ENCODE results near the gene TMEM212.

The TMEM212 gene

DNA sequence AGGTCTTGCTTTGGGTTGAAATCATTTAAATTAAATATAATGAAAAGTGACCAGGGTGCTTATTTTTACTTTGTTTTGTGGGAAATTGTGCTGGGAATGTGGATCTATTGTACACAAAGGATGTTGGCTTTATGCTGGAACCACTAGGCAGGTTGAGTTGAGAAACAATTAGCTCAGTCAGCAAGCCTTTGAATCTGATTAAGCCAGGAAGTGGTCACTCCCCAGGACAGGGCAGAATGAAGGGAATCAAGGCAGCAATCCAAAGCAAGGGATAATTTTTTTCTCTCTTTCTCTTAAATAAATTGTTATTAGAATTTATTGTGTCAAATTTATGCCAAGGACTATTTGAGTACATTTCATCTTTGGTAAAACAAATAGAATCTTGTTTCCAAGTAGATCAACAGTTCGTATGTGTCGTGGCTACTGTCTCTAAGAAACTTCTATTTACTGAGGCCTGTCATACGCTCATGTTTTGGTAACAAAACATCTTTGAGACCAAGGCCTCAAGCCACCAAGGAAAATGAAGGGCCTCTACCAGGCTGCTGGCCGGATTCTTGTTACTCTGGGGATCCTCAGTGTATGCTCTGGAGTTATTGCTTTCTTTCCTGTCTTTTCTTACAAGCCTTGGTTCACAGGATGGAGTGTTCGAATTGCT, at the start of gene TMEM212:
Gene TMEM212 (plus strand): TSS at position 486 of the 655 bp plus-strand sequence. CDS start 35 bp downstream, at position 521.
- DNase-seq (ENCODE audit: low spot score): no peak

- DNase-seq (ENCODE audit: low spot score): no peak
Measured at GRCh38 chr3:171796625-171797264, 46.4 kb upstream of the TMEM212 start.

DNA sequence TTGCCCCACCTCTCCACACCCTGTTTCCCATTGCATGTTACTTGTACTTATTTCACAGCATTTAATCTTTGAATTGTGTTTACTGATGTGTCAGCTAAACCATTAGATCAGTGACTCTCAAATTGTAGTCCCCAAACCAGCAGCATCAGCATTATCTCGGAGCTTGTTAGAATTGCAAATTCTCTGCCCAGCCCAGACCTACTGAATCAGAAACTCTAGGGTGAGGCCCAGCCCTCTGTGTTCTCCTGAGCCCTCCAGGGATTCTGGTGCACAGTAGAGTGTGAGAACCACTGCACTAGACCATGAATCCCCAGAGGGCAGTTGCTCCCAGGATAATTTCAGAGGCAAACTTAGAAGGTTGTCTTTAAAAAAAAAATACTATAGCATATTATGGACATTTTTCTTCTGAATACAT, 45.9 kb upstream of the TMEM212 start:
- no peak for DNase-seq (ENCODE audit: low spot score)

- no peak for DNase-seq (ENCODE audit: low spot score)
Measured at GRCh38 chr3:171797873-171798272, 45.3 kb upstream of the TMEM212 start.

DNA sequence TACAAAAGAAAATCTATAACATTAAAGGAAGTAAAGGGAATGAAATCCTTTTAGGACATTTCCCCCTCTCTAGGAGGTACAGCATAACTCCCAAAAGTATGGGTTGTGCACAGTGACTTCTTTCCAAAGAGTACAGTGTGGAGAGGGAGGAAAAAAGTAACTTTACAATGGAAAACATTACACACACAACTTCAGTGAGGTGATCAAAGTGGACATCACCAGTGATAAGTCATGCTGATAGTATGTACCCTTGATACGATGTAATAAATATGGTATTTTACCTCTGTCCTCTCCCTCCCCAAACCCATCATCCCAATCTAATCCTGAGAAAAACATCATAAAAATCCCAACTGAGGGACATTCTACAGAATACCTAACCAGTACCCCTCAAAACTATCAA, 43.6 kb upstream of the TMEM212 start:
- DNase-seq (ENCODE audit: low spot score): no peak

- DNase-seq (ENCODE audit: low spot score): peak; percentile 67
Measured at GRCh38 chr3:171801738-171802589, 41.2 kb upstream of the TMEM212 start.

DNA sequence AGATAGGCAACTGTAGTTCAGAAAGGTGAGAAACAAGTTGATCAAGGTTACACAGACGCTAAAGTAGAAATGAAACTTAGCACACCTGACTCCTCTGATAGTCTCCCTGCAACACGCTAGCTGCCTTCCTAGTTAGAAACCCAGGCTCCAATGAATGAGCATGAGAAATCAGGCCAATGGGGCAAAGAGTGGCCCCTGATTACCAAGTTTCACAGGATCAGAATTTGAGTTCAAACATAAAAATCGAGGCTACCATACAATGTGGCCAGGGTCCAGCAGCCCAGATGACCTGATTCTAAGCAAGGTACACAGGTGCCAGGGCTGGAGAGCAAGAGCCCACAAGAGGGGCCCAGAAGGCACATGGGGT, 40.6 kb upstream of the TMEM212 start:
- DNase-seq (ENCODE audit: low spot score): no peak

DNA sequence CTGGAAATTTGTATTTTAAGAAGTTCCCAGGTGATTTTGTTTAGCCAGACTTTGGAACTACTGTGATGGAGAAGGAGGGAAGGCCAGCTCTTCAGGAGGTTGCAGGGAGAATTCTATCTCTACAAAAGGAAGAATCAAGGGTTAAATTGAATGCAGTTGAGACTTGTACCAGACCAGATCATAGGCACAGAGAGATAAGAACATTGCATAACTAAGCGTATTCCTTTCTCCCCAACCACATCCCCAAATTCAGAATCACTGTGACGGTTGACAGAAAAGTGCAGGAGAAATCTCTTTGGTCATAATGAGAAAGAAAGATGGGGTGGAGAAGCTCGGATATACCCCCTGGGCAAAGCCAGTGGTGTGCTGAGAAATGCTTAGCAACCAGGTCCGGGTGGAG, 40.1 kb upstream of the TMEM212 start:
- DNase-seq (ENCODE audit: low spot score): no peak

DNA sequence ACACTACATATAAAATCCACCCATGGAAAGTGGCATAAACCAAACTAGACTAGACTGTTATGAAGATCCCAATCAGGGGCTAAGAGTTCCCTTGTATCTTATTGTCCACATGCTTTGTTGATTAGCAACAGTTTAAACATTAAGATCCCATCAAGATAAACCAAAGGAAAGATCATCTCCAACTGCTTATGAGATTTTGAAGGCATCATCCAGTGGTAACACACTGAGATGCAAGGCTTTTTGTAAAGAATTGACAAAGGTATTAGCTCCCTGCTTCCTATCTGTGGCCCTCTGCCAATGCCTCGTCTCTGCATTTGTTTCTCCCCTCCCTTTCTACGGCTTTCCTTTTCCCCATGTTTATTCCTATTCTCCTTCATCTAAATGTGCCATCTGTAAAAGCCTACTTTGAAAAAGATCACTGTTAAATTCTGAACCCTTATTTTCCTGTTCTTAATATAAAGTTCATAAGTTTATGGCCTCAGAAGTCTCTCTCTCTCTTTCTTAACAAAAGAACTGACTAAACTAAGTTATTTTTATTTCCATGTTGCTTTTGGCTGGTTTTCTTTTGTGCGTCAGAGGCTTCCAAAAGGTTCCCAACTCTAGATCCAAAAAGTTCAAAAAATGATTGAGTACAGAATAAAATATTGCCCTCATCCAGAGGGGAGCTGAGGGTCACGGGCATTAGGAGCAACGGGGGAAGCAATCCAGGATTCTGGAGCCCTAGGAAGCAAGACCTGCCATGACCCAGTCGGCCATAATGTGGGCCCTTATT, 38.3 kb upstream of the TMEM212 start:
- no peak for DNase-seq (ENCODE audit: low spot score)

GRCh38 chr3:171805687-171806086, 37.5 kb upstream of the TMEM212 start:
- no peak for DNase-seq (ENCODE audit: low spot score)

DNA sequence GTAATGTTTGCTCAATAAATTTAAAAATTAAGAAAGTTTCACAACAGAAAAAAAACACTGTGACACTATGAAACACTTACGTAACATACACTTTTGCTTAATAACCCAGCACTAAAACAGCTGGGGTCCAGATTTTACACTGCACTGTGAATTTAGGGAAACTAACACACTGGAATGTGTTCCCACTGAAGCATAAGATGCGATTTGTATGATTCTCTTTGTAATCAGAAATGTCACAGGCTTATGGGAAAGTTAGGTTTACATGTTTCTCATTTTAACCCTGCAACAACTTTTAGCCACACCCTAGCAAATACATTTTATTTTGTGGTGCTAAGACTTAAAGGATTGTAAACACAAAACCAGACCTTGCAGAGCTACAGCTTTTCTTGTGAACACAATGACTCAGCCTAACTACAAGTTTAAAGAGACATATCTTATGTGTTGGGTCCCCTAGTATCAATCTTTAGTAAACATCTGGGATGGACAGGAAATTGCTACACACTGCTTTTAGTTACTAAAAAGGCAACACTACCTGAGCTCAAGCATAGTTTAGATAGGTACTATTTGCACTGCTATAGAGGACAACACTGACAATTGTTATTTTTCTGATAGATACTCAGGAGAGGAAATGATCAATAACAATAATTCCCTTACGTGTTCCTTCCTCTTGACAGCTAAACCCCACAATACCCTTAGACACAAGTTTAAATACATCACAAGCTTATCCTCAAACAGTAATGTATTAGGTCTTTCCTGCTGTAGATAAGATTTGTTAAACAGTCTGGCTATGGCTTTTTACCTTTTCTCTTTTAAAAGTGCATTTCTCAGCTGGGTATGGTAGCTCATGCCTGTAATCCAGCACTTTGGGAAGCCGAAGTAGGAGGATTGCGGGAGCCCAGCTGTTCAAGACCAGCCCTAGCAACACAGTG, 36.7 kb upstream of the TMEM212 start:
- DNase-seq (ENCODE audit: low spot score): peak; percentile 62

DNA sequence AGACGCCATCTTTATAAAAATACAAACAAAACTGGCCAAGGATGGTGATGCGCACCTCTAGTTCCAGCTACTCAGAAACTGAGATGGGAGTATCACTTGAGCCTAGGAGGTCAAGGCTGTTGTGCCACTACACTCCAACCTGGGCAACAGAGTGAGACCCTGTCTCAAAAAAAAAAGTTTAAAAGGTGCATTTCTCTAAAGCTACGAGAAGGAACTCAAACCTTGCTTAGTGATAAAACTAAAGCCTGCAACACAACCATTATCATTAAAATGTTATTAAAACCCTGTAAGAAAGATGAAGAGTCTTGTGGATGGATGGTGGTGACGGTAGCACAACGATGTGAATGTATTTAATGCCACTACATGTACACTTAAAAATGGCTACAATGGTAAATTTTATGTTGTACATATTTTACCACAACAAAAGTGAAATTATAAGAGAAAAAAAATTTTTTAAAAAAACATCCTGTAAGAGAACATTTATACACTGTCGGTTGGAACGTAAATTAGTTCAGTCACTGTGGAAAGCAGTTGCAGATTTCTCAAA, 35.9 kb upstream of the TMEM212 start:
- no peak for DNase-seq (ENCODE audit: low spot score)

DNA sequence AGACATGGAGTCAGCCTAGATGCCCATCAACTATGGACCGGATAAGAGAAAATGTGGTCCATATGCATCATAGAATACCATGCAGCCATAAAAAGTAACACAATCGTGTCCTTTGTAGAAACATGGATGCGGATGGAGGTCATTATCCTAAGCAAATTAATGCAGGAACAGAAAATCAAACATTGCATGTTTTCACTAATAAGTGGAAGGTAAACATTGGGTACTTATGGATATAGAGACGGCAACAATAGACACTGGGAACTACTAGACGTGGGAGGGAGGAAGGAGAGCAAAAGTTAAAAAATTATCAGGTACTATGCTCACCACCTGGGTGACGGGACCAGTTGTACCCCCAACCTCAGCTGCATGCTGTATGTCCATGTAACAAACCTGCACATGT, 35.3 kb upstream of the TMEM212 start:
- DNase-seq (ENCODE audit: low spot score): no peak

DNA sequence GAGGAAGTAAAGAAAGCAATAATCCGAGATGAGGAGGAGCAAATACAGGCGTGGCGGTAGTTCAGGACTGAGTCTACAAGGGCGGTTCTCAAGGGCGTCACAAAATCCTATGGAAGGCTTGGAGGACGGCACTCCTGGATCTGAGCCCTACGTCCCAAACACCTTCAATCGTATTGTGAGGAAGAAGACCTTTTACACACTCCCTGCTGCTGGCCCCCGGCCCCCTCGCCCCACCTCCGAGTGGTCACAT, 33.6 kb upstream of the TMEM212 start:
- peak; percentile 65 for DNase-seq (ENCODE audit: low spot score)

- peak; percentile 88 for DNase-seq (ENCODE audit: low spot score)
Measured at GRCh38 chr3:171809861-171810628, 33.1 kb upstream of the TMEM212 start, which contains the start of gene PLD1. TSS of gene PLD1 (minus strand) at chr3:171810483. CDS start at chr3:171738051, 72,432 bp downstream.

GRCh38 chr3:171810629-171811294, 32.4 kb upstream of the TMEM212 start:
- no peak for DNase-seq (ENCODE audit: low spot score)

- no peak for DNase-seq (ENCODE audit: low spot score)
Measured at GRCh38 chr3:171811295-171811912, 31.7 kb upstream of the TMEM212 start.

- DNase-seq (ENCODE audit: low spot score): no peak
Measured at GRCh38 chr3:171811913-171812335, 31.2 kb upstream of the TMEM212 start.

- no peak for DNase-seq (ENCODE audit: low spot score)
Measured at GRCh38 chr3:171812811-171813210, 30.3 kb upstream of the TMEM212 start.
